PC-9 (cell line): ENCODE data around the gene MAST4.

Experiments used
- EZH2 ChIP-seq: fragments of 200-600 bp; sonication (generic); IDR thresholded peaks from 2 replicates; pipeline ENCODE4 v1.8.0; 2017; ENCODE audit warnings: antibody characterized with exemption, low read depth
- TF ChIP-seq, protein P1 (sequence below): fragments of 200-600 bp; sonication (generic); conservative IDR thresholded peaks from 2 replicates; pipeline ENCODE4 v1.6.1; 2017; ENCODE audit warnings: mixed run types, antibody characterized with exemption, mild to moderate bottlenecking, moderate library complexity

DNA sequence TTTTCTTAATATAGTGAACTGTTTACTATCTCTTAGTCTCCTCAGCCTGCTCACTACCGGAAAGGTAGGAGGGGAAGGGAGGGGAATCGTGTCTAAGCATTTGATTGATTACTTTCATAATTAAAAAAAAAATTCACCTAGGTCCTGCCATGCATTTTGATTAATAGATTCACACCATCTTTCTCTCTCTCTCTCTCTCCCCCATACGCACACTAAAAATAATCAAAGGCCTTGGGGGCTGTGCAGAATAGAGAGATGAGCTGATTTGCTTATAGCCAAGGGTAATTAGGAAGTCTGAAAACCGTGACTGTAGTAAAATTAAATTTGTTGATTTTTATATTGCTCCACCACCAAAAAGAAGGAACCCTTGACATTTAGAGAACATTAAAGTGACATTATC is 550.8 kb downstream of the MAST4 start:
- TF ChIP-seq, protein P1, sequence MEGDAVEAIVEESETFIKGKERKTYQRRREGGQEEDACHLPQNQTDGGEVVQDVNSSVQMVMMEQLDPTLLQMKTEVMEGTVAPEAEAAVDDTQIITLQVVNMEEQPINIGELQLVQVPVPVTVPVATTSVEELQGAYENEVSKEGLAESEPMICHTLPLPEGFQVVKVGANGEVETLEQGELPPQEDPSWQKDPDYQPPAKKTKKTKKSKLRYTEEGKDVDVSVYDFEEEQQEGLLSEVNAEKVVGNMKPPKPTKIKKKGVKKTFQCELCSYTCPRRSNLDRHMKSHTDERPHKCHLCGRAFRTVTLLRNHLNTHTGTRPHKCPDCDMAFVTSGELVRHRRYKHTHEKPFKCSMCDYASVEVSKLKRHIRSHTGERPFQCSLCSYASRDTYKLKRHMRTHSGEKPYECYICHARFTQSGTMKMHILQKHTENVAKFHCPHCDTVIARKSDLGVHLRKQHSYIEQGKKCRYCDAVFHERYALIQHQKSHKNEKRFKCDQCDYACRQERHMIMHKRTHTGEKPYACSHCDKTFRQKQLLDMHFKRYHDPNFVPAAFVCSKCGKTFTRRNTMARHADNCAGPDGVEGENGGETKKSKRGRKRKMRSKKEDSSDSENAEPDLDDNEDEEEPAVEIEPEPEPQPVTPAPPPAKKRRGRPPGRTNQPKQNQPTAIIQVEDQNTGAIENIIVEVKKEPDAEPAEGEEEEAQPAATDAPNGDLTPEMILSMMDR: no peak
- no peak for TF ChIP-seq EZH2
